NCI-H526 treated with DMSO at 0.1 percent for 48 hours (cell line): ENCODE measurements around the gene UST.

Experiments used
- DNase-seq: peaks from one replicate; lab custom pipeline; 2025; lab: John Stamatoyannopoulos, UW

UST gene, protein sequence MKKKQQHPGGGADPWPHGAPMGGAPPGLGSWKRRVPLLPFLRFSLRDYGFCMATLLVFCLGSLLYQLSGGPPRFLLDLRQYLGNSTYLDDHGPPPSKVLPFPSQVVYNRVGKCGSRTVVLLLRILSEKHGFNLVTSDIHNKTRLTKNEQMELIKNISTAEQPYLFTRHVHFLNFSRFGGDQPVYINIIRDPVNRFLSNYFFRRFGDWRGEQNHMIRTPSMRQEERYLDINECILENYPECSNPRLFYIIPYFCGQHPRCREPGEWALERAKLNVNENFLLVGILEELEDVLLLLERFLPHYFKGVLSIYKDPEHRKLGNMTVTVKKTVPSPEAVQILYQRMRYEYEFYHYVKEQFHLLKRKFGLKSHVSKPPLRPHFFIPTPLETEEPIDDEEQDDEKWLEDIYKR

DNA sequence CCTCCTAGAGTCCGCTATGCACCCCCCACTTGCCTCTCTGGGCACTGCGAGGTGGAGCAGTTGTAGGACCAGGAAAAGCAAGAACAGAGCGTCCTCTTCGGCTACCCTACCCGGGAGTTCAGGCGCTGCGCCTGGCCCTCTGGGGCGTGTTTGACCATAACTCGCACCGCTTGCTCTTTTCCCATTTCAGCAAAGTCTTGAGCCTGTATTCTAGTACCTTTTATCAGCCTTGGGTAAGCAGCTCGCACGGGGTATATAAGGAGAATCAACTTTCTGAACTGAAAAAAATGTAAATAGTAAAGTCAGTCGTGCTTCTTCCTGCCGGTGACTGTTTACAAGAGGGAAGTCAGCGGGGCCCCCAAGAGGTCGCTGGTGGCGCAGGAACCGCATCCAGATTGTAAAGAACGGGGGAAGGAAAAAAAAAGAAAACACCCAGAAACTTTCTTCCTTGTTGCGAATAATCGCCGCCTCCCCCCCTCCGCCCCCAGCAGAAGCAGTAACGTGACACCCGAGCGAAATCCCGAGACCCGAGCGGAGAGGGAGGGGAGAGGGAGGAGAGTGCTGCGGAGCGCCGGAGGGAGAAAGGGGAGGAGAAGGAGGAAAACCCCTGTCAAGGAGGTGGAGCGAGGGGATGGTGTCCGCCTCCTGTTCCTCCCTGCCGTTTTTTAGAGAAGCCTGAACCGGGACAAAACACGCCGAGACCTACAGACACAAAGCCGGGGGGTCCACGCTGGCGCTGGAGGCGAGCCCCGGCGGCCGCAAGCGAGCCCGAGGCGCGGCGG is at the start of gene UST:
UST (plus strand) TSS at position 668 of the 782 bp plus-strand sequence. CDS start 401 bp downstream, outside the sequence.
- peak; percentile 34 for DNase-seq

DNA sequence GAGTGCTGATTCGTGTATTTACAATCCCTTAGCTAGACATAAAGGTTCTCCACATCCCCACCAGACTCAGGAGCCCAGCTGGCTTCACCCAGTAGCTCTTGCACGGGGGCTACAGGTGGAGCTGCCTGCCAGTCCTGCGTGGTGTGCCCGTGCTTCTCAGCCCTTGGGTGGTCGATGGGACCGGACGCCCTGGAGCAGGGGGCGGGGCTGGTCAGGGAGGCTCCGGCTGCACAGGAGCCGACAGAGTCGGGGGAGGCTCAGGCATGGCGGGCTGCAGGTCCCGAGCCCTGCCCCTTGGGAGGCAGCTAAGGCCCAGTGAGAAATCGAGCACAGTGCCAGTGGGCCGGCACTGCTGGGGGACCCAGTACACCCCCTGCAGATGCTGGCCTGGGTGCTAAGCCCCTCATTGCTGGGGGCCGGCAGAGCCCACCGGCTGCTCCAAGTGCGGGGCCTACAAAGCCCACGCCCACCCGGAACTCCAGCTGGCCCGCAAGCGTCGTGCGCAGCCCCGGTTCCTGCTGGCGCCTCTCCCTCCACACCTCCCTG is 48.9 kb upstream of the UST start:
- DNase-seq = no peak

DNA sequence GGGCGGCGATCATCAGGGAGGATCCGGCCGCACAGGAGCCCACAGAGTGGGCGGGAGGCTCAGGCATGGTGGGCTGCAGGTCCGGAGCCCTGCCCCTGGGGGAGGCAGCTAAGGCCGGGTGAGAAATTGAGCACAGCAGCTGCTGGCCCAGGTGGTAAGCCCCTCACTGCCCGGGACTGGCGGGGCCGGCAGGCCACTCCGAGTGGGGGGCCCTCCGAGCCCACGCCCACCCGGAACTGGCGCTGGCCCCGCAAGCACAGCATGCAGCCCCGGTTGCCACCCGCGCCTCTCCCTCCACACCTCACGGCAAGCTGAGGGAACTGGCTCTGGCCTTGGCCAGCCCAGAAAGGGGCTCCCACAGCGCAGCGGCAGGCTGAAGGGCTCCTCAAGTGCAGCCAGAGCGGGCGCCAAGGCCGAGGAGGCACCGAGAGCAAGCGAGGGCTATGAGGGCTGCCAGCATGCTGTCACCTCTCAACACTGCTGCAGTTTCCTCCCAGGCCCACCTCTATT is 48.1 kb upstream of the UST start:
- DNase-seq = no peak

DNA sequence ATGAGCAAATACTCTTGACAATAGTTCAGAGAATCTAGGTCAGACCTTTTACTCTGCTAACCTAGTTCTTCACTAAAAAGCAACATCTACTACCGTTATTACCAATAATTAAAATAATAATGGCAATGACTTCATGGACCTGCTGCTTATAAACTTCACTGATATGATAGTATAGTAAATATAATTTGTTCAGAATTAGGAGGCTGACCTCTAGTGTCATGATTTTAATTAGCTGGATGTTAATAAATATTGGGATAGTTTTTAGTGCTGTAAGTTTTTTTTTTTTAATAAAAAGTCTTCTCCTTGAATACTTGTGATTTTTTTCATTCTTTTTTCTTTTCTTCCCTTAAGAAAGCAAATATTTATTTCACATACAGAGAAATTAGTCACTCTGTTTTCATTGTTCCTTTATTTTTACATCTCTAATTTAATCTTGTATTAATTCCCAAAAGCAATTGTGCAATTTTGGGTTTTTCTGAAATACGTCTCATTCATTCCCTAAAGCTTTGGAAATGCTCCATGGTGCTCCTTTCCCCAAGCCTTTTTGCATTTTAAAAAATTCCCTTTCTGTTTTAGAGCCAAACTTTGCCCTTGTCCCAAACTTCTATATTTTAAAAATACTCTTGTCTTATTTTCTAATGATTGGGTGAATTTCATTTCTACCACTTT is 46.6 kb upstream of the UST start:
- DNase-seq = no peak

DNA sequence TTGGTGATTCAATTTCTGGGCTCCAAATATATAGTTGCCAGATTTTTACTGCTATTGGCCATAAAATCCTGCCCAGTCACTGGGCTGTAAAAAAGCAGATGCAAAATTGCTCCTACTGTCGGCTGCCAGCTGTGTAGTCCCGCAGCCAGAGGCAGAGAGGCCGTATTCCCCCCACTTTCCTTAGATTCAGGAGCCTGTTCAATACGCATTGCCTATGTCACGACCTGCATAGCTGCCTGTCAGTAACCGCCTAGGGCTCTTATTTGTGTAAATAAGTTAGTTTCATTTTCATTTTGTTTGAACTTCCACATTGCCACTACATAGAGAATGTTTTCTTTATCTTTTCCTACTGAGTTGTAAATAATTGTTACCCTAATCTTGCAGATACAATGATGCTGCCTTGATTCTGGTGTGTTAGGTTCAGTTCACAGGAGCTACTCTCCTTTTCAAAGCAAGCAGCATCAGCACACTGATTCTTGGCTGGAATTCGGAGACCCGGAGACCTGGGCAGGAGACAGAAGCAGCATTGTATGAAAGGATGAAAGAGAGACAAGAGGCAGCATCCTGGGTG is 46.0 kb upstream of the UST start:
- no peak for DNase-seq

DNA sequence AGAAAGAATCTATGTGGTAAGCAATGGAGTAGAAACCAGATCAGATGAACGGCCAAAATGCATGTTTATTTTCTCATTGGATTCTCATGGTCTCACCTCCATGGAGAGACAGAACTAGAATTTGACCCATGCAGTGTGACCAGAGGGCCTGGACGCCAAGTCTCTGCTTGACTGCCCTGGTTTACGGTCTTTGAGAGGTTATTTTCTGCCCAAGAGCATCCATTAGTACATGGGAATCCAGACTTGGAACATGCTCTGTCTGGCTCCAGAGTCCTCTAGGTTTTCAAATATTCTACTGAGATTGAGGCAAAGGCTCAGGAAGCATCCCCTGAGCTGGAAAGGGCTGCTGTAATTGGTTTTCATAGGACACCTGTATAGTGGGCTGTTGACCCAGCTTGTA is 45.5 kb upstream of the UST start:
- DNase-seq = no peak

DNA sequence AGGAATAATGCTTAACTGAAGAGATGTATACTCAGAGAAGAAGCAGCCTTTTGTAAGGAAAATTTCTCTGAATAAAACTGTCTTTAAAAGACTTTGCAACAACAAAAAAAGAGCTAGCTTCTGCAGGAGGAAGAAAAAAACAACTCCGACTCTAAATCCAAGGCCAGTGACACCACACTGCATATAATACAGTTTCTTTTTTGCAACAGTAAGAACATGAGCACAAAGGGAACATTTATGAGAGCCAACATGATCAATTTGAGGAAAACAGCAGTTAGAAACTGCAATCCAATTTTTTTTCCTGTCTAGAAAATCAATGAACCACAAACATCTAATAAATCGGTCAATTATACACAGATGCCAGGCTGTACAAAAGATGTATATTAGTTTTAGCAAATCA is 42.9 kb upstream of the UST start:
- no peak for DNase-seq

DNA sequence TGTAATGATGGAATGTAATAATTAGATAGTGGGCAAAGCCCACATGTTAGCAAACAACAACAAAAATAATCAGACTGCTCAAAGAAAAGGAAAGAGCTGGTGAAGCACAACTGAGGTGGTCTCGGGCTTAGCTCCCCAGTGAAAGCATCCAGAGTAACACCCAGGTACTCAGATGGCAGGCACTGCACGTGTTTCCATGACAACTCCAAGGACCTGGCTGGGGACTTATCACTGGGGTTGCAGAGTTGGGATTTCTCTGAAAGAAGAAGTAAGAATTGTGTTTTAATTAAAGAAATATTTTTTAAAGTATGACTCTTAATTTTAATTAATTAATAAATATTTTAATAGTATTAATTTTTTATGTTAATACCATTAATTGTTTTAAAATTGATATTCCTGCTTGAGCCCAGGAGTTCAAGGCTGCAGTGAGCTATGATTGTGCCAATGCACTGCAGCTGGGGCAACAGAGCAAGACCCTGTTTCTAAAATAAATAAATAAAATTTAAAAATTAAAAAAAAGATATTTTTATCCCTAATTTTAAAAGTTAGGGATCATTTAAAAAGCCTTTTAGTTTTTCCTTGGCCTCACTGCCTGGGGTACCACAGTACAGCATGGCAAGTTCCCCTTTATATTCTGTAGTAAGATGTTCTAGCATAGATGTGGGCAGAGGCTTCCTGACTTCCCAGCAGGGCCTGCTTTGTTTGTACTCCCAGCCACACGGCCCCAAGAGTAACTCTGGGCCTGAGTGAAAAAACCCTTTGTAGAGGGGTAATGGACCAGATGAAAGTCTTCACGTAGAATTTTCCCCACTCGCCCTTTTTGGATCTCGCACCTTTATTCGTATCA is 42.2 kb upstream of the UST start:
- no peak for DNase-seq

DNA sequence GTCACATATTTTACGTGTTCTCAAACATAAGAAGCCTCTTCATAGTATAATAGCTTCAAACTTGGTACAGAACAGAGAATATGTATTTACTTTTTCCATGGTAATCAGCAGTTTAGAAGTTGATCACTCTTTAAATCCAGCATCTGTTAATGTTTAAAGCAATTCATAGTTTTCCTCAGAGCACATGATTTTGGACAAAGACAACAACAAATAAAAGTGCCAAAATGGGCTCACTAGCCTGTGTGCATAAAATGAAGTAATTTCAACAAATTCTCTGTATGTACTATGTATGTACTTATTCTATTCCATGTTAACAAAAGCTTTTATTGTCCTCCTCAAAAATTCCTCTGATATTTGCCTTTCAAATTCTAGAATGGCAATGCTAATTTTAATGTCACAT is 38.1 kb upstream of the UST start:
- DNase-seq = peak; percentile 50

DNA sequence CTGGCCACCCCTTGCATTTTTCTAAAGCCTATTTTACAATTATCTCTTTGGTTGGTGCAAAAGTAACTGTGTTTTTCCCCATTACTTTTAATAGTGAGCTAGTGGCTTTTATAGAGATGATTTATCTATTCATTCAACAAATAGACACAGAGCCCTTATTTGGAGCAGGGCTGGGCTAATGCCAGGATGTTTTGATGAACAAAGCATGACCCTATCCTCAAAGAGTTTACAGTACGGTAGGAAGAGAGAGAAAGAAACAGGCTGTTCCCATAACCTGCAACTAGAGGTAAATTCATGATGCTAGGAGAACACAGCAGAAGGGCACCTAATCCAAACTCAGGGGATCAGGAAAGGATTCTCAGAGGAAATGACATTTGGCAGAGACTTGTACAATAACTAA is 37.3 kb upstream of the UST start:
- no peak for DNase-seq

DNA sequence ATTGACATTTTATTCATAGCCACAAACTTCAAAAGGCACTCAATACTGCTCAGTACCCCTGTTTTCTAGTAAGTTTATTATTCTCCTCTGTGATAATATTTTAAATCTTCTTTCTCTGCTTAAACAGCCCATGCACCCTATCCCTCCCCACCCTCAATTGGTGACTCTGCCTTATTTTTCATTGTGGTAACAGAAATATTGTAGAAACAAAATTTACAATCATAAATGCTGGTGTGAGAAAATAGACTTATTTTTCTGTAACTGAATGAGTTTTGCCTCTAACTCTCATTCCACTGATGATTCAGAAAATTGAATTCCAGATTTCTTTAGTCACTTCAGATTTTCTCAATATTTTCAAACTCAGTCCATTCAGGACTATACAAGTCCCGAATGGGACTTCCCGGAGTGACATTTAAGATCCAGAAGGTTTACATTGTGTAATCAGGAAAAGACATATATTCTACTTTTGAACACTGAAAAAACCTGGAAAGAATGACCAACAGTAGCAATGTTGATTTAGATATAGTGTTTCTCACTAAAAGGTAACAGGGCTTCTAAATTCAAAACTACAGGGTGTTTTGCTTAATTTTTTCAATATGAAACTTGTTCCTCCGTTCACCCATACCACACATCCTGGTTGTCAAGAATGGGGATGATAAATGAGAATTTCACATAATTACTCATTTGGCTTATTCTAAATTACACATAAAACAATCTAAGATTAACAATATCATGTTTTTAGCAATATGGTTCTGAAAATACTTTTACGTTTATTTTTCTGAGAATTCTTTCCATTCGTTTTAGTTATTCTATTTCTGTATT is 34.8 kb upstream of the UST start:
- no peak for DNase-seq

DNA sequence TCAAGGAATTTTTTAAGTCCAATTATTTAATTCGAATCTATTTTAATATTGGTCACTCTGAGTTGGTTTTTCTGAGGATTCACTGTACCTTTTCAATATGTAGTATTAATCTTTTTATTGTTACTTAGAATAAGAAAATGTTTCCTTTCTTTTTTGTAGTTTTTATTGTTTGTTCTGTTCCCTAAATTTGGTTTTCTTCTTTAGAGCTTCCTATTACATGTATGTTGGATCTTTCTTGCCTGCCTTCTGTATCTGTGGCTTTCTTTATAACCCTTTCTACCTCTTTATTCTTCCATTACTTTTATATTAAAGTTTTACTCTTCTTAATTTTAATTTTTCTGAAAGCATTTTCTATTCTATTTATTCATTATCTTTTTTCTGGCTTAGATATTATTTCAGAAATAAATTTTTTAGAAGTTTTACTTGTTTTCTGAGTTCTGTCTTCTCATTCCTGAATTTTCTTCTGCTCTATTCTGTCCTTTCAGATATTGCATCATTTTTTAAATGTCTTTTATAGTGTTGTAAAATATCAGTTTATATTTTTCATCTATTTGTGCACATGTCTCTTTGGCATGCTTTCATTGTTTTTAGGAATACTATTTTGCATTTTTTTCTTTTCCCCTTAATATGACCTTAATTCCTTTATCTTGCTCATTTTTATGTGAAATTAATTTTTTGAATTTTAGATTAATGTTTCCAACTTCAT is 33.6 kb upstream of the UST start:
- DNase-seq = no peak

DNA sequence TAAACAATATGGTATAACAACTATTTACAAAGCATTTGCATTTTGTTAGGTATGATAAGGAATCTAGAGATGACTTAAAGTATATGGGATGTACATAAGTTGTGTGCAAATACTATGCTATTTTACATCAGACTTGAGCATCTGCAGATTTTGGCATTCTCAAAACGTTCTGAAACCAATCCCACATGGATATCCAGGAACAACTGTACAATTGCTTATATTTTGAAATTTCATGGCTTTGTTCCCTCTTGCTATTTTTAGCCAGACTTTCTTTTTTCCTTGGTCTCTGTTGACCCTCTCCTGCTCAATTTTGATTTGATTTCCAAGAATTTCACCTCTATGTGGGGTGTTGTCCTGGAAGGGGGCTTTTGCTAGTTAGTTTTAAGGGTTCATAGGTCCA is 32.9 kb upstream of the UST start:
- DNase-seq = no peak

DNA sequence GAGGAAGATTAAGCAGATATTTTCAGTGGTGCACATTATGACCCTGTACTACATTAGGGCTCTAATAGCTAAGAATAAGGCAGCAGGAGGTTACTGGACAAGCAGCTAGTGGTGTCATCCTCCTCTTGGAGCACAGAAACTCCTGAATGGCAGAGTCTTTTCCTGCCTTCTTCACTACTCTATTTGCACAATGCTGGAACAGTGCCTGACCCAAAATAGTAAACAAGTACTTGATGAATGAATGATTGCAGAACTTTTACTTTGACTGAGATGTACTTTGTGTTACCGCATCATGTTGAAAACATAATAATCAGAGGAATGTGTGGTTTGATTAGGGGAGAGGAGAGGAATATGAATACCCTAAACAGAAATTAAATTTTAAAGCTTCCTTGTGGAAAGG is 30.0 kb upstream of the UST start:
- no peak for DNase-seq

DNA sequence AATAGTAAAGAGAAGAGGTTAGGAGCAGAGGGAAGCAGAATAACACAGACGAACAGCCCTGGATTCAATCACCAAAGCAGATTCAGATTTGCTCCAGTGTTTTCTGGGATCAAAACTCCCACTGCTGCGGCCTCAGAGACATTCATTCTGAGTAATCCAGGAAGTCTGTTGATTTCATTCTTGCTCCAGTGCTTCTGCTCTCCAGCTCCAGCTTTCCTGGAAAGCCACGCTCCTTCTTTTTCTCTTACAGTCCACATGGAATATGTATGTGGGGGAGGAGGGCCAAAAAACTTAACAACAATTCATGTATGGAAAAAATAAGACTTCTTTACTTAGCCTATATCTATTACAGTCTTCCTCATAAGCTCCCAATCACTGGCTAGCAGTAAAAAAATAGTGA is 26.4 kb upstream of the UST start:
- no peak for DNase-seq

DNA sequence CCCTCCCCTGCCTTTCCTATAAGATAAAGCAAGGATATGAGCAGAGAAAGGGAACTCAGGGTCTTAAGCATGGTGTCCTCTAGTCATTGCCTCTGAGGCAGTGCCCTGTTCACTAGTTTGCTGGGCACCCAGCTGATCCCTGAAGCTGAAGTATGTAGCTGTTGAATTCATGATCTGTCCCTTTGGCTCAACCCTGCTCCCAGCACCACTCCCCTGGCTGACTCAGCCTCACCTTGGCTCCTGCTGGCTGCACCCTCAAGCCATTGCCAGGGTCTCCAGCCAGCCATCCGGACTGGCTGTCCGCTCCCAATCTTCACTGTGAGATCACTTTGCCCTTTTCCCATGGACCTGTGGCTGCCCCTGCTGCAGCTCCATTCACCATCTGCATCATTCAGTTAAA is 25.9 kb upstream of the UST start:
- DNase-seq = no peak

DNA sequence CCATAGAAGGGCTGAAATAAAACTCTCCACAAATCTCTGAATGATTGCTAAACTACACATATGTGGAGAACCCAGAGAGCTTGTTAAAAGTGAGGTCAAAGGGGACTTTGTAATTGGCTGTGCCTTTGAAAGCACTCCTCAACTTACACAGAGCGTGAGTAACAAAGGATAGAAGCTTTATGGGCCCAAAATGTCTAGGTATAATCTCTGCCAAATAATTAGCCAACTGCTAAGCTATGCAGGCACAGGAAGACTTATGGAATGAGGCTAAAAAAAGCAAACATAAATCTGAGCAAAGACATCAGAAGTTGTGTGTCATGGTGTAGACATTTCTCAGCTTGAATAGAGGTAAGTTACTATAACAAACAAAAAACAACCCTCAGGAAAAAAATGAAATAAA is 23.3 kb upstream of the UST start:
- DNase-seq = no peak

DNA sequence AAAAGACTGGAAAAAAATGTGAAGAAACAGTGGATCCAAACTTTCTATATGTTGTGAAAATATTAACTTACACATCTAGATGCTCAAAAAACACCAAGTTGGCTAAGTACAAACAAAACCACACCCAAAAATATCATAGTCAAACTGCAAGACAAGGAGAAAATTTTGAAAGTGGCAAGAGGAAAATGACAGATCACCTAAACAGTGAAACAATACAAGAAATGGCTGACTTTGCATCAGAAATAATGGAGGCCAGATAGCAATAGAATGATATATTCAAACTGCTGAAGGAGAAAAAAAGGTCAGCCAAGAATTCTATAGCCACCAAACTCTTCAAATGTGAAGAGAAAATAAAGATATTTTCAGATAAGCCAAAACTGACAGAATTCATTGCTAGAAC is 22.4 kb upstream of the UST start:
- DNase-seq = no peak

DNA sequence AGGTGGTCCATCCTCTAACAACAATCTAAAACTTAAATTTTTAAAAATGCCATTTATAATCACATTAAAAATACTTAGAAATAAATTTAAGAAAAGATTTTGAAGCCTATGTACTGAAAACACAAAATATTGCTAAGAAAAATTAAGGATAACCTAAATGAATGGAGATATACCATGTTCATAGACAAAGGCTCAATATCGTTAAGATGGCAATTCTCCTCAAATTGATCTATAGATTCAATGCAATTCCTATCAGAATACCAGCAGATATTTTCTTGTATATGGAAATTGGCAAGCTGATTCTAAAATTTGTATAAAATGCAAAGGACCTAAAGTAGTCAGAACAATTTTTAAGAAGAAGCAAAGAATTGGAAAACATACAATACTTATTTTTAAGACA is 19.7 kb upstream of the UST start:
- DNase-seq = no peak

DNA sequence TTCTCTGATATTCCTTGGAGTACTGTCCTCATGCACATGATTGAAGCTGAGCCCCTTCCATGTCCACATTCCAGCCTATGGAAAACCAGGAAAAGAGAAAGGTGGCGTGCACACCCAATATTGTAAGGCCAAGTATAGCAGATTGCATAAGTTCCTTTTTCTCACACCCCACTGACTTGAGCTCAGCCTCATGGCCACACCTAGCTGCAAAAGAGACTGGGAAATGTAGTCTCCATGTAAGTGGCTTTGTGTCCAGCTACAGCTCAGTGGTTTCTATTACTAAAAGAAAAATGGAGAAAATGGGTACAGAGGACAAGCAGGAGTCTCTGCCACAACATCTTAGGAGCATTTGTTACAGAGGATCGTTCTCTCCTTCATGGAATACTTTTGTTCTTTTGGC is 10.8 kb upstream of the UST start:
- DNase-seq = no peak
